ENCODE measurements around the gene DDX18. TPM values are rescaled to one million over a fixed set of nuclear protein-coding genes. Genes with fewer than 3 reads are reported as not detected.
A peak's percentile ranks its signal among the peaks of the same experiment; 100 is the strongest.

The DDX18 gene
- total and polyA plus RNA-seq, 10 of the 15 experiments (the other 5 are each of a cell fraction or from before 2014, with no cell fraction given), result 54.3 to 110 (median 74.9) TPM

GRCh38 chr2:117814417-117815264 lies at the start of gene DDX18 (continued):
- TF ChIP-seq ZNF384 (IDR thresholded peaks at IDR 0.05; ENCODE audit: borderline replicate concordance, low read depth, low read length) (no peak), POLR2A (IDR thresholded peaks at IDR 0.05; ENCODE audit: low read depth, low read length) (peak; percentile 90), EGR1 (IDR thresholded peaks at IDR 0.05; ENCODE audit: borderline replicate concordance in 1 of 2, low read depth in 2 of 2, low read length in 2 of 2) (peak in 1 of 2 experiments; percentile 37; a peak in 1 of 3 replicates), KLF5 (IDR thresholded peaks at IDR 0.05; ENCODE audit: partially characterized antibody) (peak; percentile 96), BCLAF1 (IDR thresholded peaks at IDR 0.05) (no peak), SUPT20H (IDR thresholded peaks at IDR 0.05; ENCODE audit: borderline replicate concordance, control insufficient read depth, low read depth, low read length) (no peak), BCL3 (IDR thresholded peaks at IDR 0.05; ENCODE audit: borderline replicate concordance, insufficient read depth, low read depth, low read length, poor library complexity, severe bottlenecking) (peak; percentile 41), USF2 (IDR thresholded peaks at IDR 0.05; ENCODE audit: borderline replicate concordance, low read depth, low read length) (no peak; the same call in 1 of the 2 replicates), ATF7 (IDR thresholded peaks at IDR 0.05; ENCODE audit: low read depth) (peak; percentile 94), TCF7 (IDR thresholded peaks at IDR 0.05; ENCODE audit: borderline replicate concordance) (no peak; the same call in 1 of the 2 replicates), NFYB (IDR thresholded peaks at IDR 0.05; ENCODE audit: insufficient read depth, low read depth, low read length) (no peak), ETV6 (conservative IDR thresholded peaks at IDR 0.05 in 1 of 2, IDR thresholded peaks at IDR 0.05 in 1 of 2; ENCODE audit: borderline replicate concordance in 1 of 2, low read depth in 1 of 2) (peak; percentile 84 to 99; a peak in 3 of 4 replicates), ASH2L (IDR thresholded peaks at IDR 0.05; ENCODE audit: borderline replicate concordance, low read depth) (no peak), PKNOX1 (IDR thresholded peaks at IDR 0.05) (peak; percentile 35; the same call in 1 of the 2 replicates), SMARCA5 (IDR thresholded peaks at IDR 0.05) (peak; percentile 97), EZH2 (IDR thresholded peaks at IDR 0.05; ENCODE audit: borderline replicate concordance, control insufficient read depth, low read depth, low read length) (no peak), SREBF2 (IDR thresholded peaks at IDR 0.05; ENCODE audit: low read length) (no peak), MEF2B (IDR thresholded peaks at IDR 0.05; ENCODE audit: partially characterized antibody, poor library complexity, severe bottlenecking) (peak; percentile 47), RCOR1 (conservative IDR thresholded peaks at IDR 0.05; ENCODE audit: low read depth, low read length) (no peak), TBL1XR1 (IDR thresholded peaks at IDR 0.05; ENCODE audit: low read depth, low read length) (peak; percentile 63; the same call in 1 of the 2 replicates), ESRRA (IDR thresholded peaks at IDR 0.05; ENCODE audit: low read length) (no peak)
